HCT116 (cell line): ENCODE data around the gene ENKD1. TPM values are rescaled to one million over a fixed set of nuclear protein-coding genes. Genes with fewer than 3 reads are reported as not detected.

Experiments used
- ATAC-seq: fragments of 200-7000 bp; cut with Tn5 transposase; 2 replicates; pipeline ENCODE4 v1.9.1; 2020; ENCODE audit warnings: mild to moderate bottlenecking, moderate library complexity
- BruUV-seq: library from RNA; stranded (reverse); fragments of 400-500 nt; replicated peaks from 2 replicates; lab custom pipeline; 2021; lab: Mats Ljungman, UMichigan
- CTCF ChIA-PET: fragments of 300-600 bp; sonication (Branson Sonifier 250); formaldehyde crosslinking; loops from one replicate; lab custom pipeline; 2021; ENCODE audit warnings: antibody characterized with exemption; lab: Charles Lee
- POLR2A ChIA-PET: fragments of 300-600, 350-600 bp; sonication (Branson Sonifier 250); formaldehyde crosslinking; loops from one replicate; lab custom pipeline; 2021; ENCODE audit warnings: antibody characterized with exemption; lab: Charles Lee
- RAD21 ChIA-PET, 2 experiments: fragments of 300-600 bp; sonication (Branson Sonifier 250); formaldehyde crosslinking; loops; one replicate each; lab custom pipeline; 2023; ENCODE audit warnings: low total read pairs in 2 of 2; ENCODE audit not compliant: uncharacterized antibody in 2 of 2, unreplicated experiment in 2 of 2, low non-redundant PET in 1 of 2; lab: Charles Lee
- DNase-seq: peaks from one replicate; pipeline ENCODE4 v3.0.0-alpha.2; 2010; ENCODE audit warnings: low read depth, low spot score
- H2AFZ ChIP-seq: fragments of 200-600 bp; shearing (Covaris generic), sonication (generic); 2 replicates; pipeline ENCODE4 v1.6.1; 2017; ENCODE audit warnings: low read depth, mixed run types, mixed read lengths, antibody characterized with exemption, low read length; ENCODE audit not compliant: poor library complexity, severe bottlenecking
- H3K27ac ChIP-seq: 2 replicates; pipeline ENCODE4 v1.5.1; 2012; ENCODE audit warnings: low read depth, low read length
- H3K27me3 ChIP-seq: fragments of 200-600 bp; sonication (generic); 2 replicates; pipeline ENCODE4 v1.6.1; 2016; ENCODE audit warnings: mixed run types, low read length, mixed read lengths; ENCODE audit not compliant: insufficient read depth
- H3K36me3 ChIP-seq, 2 experiments: fragments of 200-500 bp in 1 of 2; fragments of 200-600 bp in 1 of 2; sonication (Bioruptor generic) in 1 of 2; sonication (generic) in 1 of 2; 2 replicates each; pipeline versions ENCODE4 v1.5.1 to v1.6.1; 2014 to 2016; ENCODE audit warnings: low read length in 2 of 2, inconsistent platforms in 1 of 2, mixed read lengths in 1 of 2, mixed run types in 1 of 2; ENCODE audit not compliant: insufficient read depth in 2 of 2, control insufficient read depth in 1 of 2
- H3K4me1 ChIP-seq, 2 experiments: fragments of 200-600 bp in 1 of 2; sonication (generic) in 1 of 2; 2 replicates each; pipeline versions ENCODE4 v1.5.1 to v1.6.1; 2012 to 2017; ENCODE audit warnings: low read length in 2 of 2, inconsistent platforms in 1 of 2, mild to moderate bottlenecking in 1 of 2, mixed read lengths in 1 of 2, mixed run types in 1 of 2, moderate library complexity in 1 of 2; ENCODE audit not compliant: insufficient read depth in 2 of 2, control insufficient read depth in 1 of 2
- H3K4me2 ChIP-seq: fragments of 200-600 bp; sonication (generic); 2 replicates; pipeline ENCODE4 v1.6.1; 2017; ENCODE audit warnings: mixed run types, low read length, mixed read lengths
- H3K4me3 ChIP-seq, 2 experiments: fragments of 200-600 bp in 1 of 2; sonication (generic) in 1 of 2; replicated peaks in 1 of 2; 2 replicates each; pipeline ENCODE4 v1.5.1; 2011 to 2016; ENCODE audit warnings: low read length in 2 of 2, control low read depth in 1 of 2, low read depth in 1 of 2, mild to moderate bottlenecking in 1 of 2, mixed read lengths in 1 of 2, mixed run types in 1 of 2
- H3K79me2 ChIP-seq: fragments of 200-600 bp; sonication (generic); 2 replicates; pipeline ENCODE4 v1.6.1; 2017; ENCODE audit warnings: mild to moderate bottlenecking, mixed run types, low read length, moderate library complexity, mixed read lengths; ENCODE audit not compliant: insufficient read depth
- H3K9ac ChIP-seq: fragments of 200-600 bp; sonication (generic); 2 replicates; pipeline ENCODE4 v1.6.1; 2016; ENCODE audit warnings: low read length, mixed read lengths
- H3K9me2 ChIP-seq: fragments of 200-600 bp; sonication (generic), shearing (Covaris generic); 2 replicates; pipeline ENCODE4 v1.6.1; 2017; ENCODE audit warnings: mixed run types, mild to moderate bottlenecking, moderate library complexity; ENCODE audit not compliant: insufficient read depth
- H3K9me3 ChIP-seq, 2 experiments: fragments of 200-500 bp in 1 of 2; fragments of 200-600 bp in 1 of 2; sonication (Bioruptor generic) in 1 of 2; sonication (generic) in 1 of 2; 2 replicates each; pipeline ENCODE4 v1.6.1; 2014 to 2017; ENCODE audit warnings: low read length in 2 of 2, mixed read lengths in 2 of 2, inconsistent platforms in 1 of 2, low read depth in 1 of 2, mild to moderate bottlenecking in 1 of 2, mixed run types in 1 of 2, moderate library complexity in 1 of 2; ENCODE audit not compliant: control insufficient read depth in 1 of 2, insufficient read depth in 1 of 2
- H4K20me1 ChIP-seq: fragments of 200-600 bp; sonication (generic), shearing (Covaris generic); 2 replicates; pipeline ENCODE4 v1.6.1; 2017; ENCODE audit warnings: mixed run types, mild to moderate bottlenecking, moderate library complexity; ENCODE audit not compliant: insufficient read depth
- CBX3 ChIP-seq: IDR thresholded peaks from 2 replicates; pipeline ENCODE4 v1.6.1; 2012; ENCODE audit warnings: low read depth
- CTCF ChIP-seq, 3 experiments: fragments of 200-600 bp in 1 of 3; sonication (generic) in 1 of 3; IDR thresholded peaks in 2 of 3; conservative IDR thresholded peaks in 1 of 3; 2 replicates each; pipeline ENCODE4 v1.5.1; 2012 to 2017; ENCODE audit warnings: low read depth in 2 of 3, low read length in 2 of 3, antibody characterized with exemption in 1 of 3, borderline replicate concordance in 1 of 3, control low read depth in 1 of 3, mild to moderate bottlenecking in 1 of 3, mixed read lengths in 1 of 3, mixed run types in 1 of 3, moderate library complexity in 1 of 3; ENCODE audit not compliant: insufficient read depth in 1 of 3
- FOSL1 ChIP-seq: IDR thresholded peaks from 2 replicates; pipeline ENCODE4 v1.6.1; 2012; ENCODE audit warnings: low read depth
- REST ChIP-seq: IDR thresholded peaks from 2 replicates; pipeline ENCODE4 v1.6.1; 2012; ENCODE audit warnings: low read depth
- ZFX ChIP-seq: fragments of 450-650 bp; IDR thresholded peaks from 2 replicates; pipeline ENCODE4 v1.6.1; 2017
- intact Hi-C: fragments of 100-400 bp; cut with micrococcal nuclease; formaldehyde crosslinking; loops from 2 replicates; pipeline ENCODE4 v1.10.0; 2022
- total RNA-seq: library from RNA; stranded (reverse); gene quantifications from one replicate; pipeline ENCODE4 v1.2.1, GENCODE V29; 2021; ENCODE audit not compliant: unreplicated experiment

ENKD1 gene
- total RNA-seq, 1 experiment from 2014 or later, result 16.8 TPM

- peaks cover 0 to 4% of the 10 kb centered on the region in 2 experiments; a peak in 1 of 4 replicates for H3K4me1 ChIP-seq
- H3K9ac ChIP-seq, result peak overlapping the region; percentile 81
- POLR2A ChIA-PET, result no interaction called here
- H3K36me3 ChIP-seq, result peaks cover 0 to 6% of the 10 kb centered on the region in 2 experiments; a peak in 1 of 4 replicates
- intact Hi-C loops, result no loop called here
- H3K27ac ChIP-seq, result peak overlapping the region; percentile 70; the same call in 1 of the 2 replicates
- H3K4me3 ChIP-seq, result peak overlapping the region; percentile 79 to 90
- BruUV-seq, result no TSS peak
- ATAC-seq (peak; percentile 78), DNase-seq (no peak)
- no peaks in the 10 kb centered on the region for H3K9me2 ChIP-seq
- CTCF ChIA-PET, result interaction anchor here (1.9 kb wide), 1 partner anchor 132 kb away, joined by 4 read pairs; no protein-coding TSS in a partner anchor
- RAD21 ChIA-PET, result no interaction called here
- H2AFZ ChIP-seq, result no peak overlapping the region
- H3K4me2 ChIP-seq, result peak overlapping the region; percentile 90
- no peaks in the 10 kb centered on the region for H4K20me1 ChIP-seq
- H3K79me2 ChIP-seq, result peaks cover 5% of the 10 kb centered on the region; the same call in 1 of the 2 replicates
- no peaks in the 10 kb centered on the region for H3K9me3 ChIP-seq
- peak; percentile 53; the same call in 1 of the 2 replicates for TF ChIP-seq ZFX
- peak in 2 of 3 experiments; percentile 34 to 48; a peak in 4 of 6 replicates for TF ChIP-seq CTCF (IDR thresholded peaks at IDR 0.05 in 2 of 3, conservative IDR thresholded peaks at IDR 0.05 in 1 of 3; ENCODE audit: borderline replicate concordance in 1 of 3, insufficient read depth in 1 of 3, low read depth in 2 of 3, low read length in 2 of 3)
- no peak for TF ChIP-seq FOSL1
- no peak for TF ChIP-seq REST
- no peak for TF ChIP-seq CBX3
- H3K27me3 ChIP-seq, result no peaks in the 10 kb centered on the region
Measured at GRCh38 chr16:67653128-67653788, 13.3 kb downstream of the ENKD1 start.
